Testis (tissue), 3 donors: ENCODE results near the gene SH3RF3. TPM values are rescaled to one million over a fixed set of nuclear protein-coding genes. Genes with fewer than 3 reads are reported as not detected.

Experiments
- DNase-seq: peaks from one replicate; pipeline ENCODE4 v3.0.0-alpha.2; 2019
- H3K27ac ChIP-seq, 2 donors: fragments of 200-600 bp; sonication (generic); one replicate each; pipeline ENCODE4 v1.5.1; 2019
- H3K27me3 ChIP-seq: fragments of 200-600 bp; sonication (generic); one replicate; pipeline ENCODE4 v1.5.1; 2019
- H3K36me3 ChIP-seq: fragments of 200-600 bp; sonication (generic); one replicate; pipeline ENCODE4 v1.5.1; 2017; ENCODE audit warnings: low read depth; ENCODE audit errors: missing control alignments
- H3K4me1 ChIP-seq: fragments of 200-600 bp; sonication (generic); one replicate; pipeline ENCODE4 v1.5.1; 2019
- H3K4me3 ChIP-seq, 2 donors: fragments of 200-600 bp; sonication (generic); one replicate each; pipeline ENCODE4 v1.5.1; 2017 to 2019
- H3K9me3 ChIP-seq: fragments of 200-600 bp; sonication (generic); one replicate; pipeline ENCODE4 v1.5.1; 2017
- CTCF ChIP-seq, 3 experiments: fragments of 450-650 bp in 2 of 3; fragments of 200-600 bp in 1 of 3; sonication (generic) in 1 of 3; IDR thresholded peaks; one replicate each; pipeline ENCODE4 v1.5.1; 2016 to 2019; ENCODE audit warnings: antibody characterized with exemption in 3 of 3, mild to moderate bottlenecking in 2 of 3, moderate library complexity in 1 of 3
- POLR2A ChIP-seq: fragments of 450-650 bp; IDR thresholded peaks from one replicate; pipeline ENCODE4 v1.6.1; 2017; ENCODE audit warnings: antibody characterized with exemption, mild to moderate bottlenecking, moderate library complexity
- WGBS, 2 donors: methylation state at CpG; one replicate each; pipeline ENCODE4 v1.1.5; 2018; 5-methylcytosine and 5-hydroxymethylcytosine counted together
- intact Hi-C: fragments of 100-400 bp; cut with DNase I; formaldehyde crosslinking; loops from one replicate; pipeline ENCODE4 v1.15.1; 2023; ENCODE audit warnings: low total_unique reads
- polyA plus RNA-seq: library from polyadenylated mRNA; stranded (reverse); fragments of 350-450 nt; fragmentation: Illumina TruSeq; extraction: RNeasy Lipid Tissue Mini Kit (QIAGEN cat#74804); gene quantifications from one replicate; pipeline ENCODE4 v1.2.3, GENCODE V29; 2014; ENCODE audit warnings: low read depth, low replicate concordance; ENCODE audit not compliant: insufficient read depth
- total RNA-seq, 2 donors: library from RNA; depleted of rRNA; stranded (reverse); fragments of >200 nt; gene quantifications; one replicate each; pipeline ENCODE4 v1.2.3, GENCODE V29; 2016

SH3RF3 gene
- total and polyA plus RNA-seq, 3 donors from 2014 or later: 9.3 to 20.1 (median 16.5) TPM

GRCh38 chr2:109205447-109205846 is 76.4 kb downstream of the SH3RF3 start:
- no peak for DNase-seq
- no peaks in the 10 kb centered on the region for H3K9me3 ChIP-seq
- intact Hi-C loops: no loop called here
- 88 to 94% methylated on average over 4 to 6 of the region's 6 CpGs for WGBS, 2 donors
- TF ChIP-seq CTCF (IDR thresholded peaks at IDR 0.05): no peak
- no peak overlapping the region for H3K27ac ChIP-seq
- no peaks in the 10 kb centered on the region for H3K27me3 ChIP-seq
- no peaks in the 10 kb centered on the region for H3K36me3 ChIP-seq
- no peak overlapping the region for H3K4me3 ChIP-seq
- peaks cover 10% of the 10 kb centered on the region for H3K4me1 ChIP-seq

- 96 to 100% methylated on average over 2 of the region's 2 CpGs for WGBS, 2 donors
- Histone ChIP-seq H3K36me3 (no peaks in the 10 kb centered on the region), H3K9me3 (no peaks in the 10 kb centered on the region), H3K4me1 (peaks cover 5% of the 10 kb centered on the region), H3K4me3 (no peak overlapping the region), H3K27ac (no peak overlapping the region), H3K27me3 (no peaks in the 10 kb centered on the region)
- TF ChIP-seq POLR2A (no peak), CTCF (IDR thresholded peaks at IDR 0.05) (no peak)
- no peak for DNase-seq
- intact Hi-C loops: no loop called here
Measured at GRCh38 chr2:109206569-109207146, 77.7 kb downstream of the SH3RF3 start.

GRCh38 chr2:109207176-109207575 is 78.2 kb downstream of the SH3RF3 start:
- H3K4me3 ChIP-seq: no peak overlapping the region
- H3K36me3 ChIP-seq: no peaks in the 10 kb centered on the region
- H3K4me1 ChIP-seq: peaks cover 2% of the 10 kb centered on the region
- WGBS, 2 donors: 61 to 68% methylated on average over 1 of the region's 1 CpG
- TF ChIP-seq CTCF (IDR thresholded peaks at IDR 0.05): no peak
- TF ChIP-seq POLR2A: no peak
- no peaks in the 10 kb centered on the region for H3K9me3 ChIP-seq
- DNase-seq: no peak
- no peak overlapping the region for H3K27ac ChIP-seq
- intact Hi-C loops: no loop called here
- H3K27me3 ChIP-seq: no peaks in the 10 kb centered on the region

- H3K4me1 ChIP-seq: no peaks in the 10 kb centered on the region
- WGBS, 2 donors: 83 to 91% methylated on average over 2 to 3 of the region's 3 CpGs
- no peak overlapping the region for H3K27ac ChIP-seq
- H3K4me3 ChIP-seq: no peak overlapping the region
- intact Hi-C loops: no loop called here
- no peaks in the 10 kb centered on the region for H3K9me3 ChIP-seq
- H3K36me3 ChIP-seq: no peaks in the 10 kb centered on the region
- H3K27me3 ChIP-seq: no peaks in the 10 kb centered on the region
- TF ChIP-seq CTCF (IDR thresholded peaks at IDR 0.05) (no peak), POLR2A (no peak)
- DNase-seq: no peak
Measured at GRCh38 chr2:109208071-109208950, 79.3 kb downstream of the SH3RF3 start.
